ENCODE measurements around the gene ZCCHC17.
"Not testable (repeated sequence)": the region's sequence is repeated elsewhere in the genome, so short reads cannot be mapped to it uniquely, and the experiment has no call there.

Gene ZCCHC17

DNA sequence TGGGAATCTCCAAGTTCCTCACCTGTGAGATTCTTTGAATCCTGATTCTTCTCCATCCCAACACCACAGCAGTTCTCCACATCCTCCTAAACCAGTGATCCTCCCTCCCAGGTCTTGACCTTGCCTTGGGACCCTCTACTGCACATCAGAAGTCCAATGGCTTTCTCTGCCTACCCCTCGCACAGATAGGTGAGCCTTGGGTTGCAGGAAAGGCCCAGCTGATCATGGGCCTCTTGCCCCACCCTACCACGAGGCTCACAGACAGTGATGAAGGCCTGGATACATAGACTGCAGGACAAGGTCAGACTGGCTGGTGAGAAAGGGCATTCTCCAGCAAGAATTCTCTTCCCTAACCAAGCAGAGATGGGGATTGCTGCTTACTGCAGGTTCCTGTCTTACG lies 75.2 kb downstream of the ZCCHC17 start:
- DNase-seq, result no peak

GRCh38 chr1:31372751-31373055 lies 75.9 kb downstream of the ZCCHC17 start:
- no peak for DNase-seq

GRCh38 chr1:31373056-31373896 lies 76.4 kb downstream of the ZCCHC17 start, which contains the start of gene FABP3:
TSS of gene FABP3 (minus strand) at chr1:31373076. CDS start at chr1:31373014, 62 bp downstream.
- DNase-seq, result peak; percentile 47

- no peak for DNase-seq
These were observed 77.2 kb downstream of the ZCCHC17 start for GRCh38 chr1:31373897-31374486.

GRCh38 chr1:31374511-31375196 lies 77.8 kb downstream of the ZCCHC17 start:
- DNase-seq, result peak; percentile 34

DNA sequence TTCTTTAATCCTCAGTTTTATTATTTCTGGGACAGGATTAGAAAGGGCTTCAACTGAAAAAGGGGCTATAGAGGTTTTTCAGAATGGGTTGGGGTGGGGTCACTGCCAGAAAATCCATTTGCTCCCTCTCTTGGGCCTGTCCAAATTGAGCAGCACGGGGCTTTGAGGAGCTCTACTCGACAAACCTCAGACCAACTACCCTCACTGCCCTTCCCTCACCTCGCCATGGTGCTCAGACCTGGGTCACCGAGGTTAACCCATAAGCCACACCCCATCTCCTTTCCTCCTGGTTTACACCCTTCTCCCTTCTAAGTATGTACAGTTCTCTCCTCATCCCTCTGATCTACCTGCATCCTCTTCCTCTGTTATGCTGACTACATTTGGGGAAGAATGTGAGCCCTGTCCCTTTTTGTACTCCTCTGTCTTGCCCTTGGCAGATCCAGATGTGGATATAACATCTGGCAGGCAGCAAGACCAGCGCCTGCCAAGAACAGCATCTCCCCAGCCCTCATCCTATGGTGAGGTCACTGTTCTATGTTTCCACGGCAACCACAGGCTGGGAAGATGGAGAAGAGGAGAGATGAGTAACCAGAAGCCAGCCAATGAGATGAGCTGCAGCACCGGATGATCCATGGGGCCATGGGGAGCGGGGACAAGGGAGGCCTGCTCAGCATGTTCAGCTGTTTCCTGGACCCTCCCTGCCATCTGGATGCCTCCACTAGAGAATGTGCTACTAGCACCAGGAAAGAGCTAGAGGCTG lies 79.7 kb downstream of the ZCCHC17 start:
- DNase-seq, result peak; percentile 97

- DNase-seq, result no peak
These were observed 80.6 kb downstream of the ZCCHC17 start for GRCh38 chr1:31377364-31377863.

- DNase-seq, result no peak
These were observed 81.2 kb downstream of the ZCCHC17 start for GRCh38 chr1:31378001-31378400.

DNA sequence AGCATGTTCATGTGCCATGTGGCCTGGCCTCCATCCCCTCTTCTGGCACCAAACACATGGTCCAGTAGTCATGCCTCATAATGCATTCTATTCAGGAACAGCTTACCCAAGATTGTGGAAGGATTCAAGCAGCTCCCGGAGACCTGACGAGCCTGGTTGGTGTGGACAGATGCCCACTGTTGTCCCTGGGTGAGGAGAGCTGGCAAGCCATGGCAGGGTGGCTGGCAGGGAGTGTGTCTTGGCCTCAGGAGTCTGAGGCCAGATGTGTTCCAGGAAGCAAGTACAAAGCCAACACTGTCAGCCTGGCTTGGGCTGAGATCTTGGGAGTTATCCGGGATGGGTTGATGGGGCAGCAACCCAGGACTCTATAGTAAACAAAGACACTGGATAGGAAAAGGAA lies 83.3 kb downstream of the ZCCHC17 start:
- DNase-seq, result no peak

DNA sequence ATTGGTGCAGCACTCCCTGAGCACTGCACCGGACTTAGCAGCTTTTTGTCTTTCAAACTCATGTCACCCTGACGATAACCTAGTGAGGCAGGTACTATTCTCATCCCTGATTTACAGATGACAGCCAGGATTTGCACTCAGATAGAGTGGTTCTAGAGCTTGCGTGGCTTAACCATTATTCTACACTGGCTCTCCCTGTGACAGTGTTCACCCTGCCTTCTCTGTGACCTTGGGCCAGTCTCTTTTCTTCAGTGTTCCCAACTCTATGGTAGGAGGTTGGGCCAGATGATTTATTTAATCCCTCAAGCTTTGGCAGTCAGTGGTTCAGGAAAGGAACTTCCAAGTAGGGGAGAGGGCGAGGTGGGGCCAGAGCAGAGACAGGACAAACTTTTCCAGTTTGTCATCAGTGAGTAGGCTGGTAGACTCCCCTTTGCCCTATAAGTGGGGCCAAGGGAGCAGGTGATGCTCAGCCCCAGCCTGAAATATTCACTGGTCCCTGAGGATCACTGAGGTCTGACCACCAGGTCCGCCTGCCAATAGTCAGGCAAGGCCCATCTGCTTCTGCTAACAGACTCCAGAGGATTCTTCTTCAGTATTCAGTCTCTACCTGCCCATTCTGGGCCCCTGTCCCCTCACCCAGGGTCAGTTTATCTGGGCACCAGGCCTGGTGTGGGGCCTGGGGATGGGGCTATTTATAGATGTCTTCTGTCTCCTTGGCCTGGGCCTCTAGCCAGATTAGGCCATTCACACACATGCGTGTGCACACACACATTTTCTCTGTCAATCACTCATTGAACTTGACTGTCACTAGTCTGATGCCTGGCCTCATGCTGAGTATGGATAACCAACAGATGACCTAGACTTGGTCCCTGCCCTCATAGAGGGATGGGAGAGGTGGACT lies 84.8 kb downstream of the ZCCHC17 start:
- peak; percentile 15 for DNase-seq

DNA sequence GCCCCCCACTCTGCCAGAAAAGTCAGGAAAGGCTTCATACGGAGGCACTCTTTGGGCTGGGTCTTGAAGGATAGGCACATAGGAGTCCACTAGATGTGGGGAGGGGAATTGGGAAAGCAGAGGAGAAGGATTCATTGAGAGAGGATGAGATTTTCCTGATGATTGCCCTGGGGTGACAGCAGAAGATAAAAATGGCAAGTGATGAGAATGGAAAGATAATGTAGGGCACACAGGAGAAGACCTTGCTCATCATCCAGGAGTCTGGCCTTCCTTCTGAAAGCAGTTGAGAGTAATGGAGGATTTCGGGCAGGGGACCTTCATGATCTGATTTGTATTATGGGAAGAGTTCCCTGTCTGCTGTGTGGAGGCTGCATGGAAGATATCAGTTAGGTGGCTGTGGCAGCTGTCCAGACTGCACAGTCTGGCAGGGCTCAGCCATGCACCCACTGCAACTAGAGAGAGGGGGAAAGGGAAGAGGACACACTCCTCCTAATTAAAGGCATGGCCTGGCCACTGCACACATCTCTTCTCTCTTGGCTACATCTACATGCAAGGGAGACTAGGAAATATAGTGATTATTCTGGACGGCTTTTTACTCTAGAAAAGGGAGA lies 85.7 kb downstream of the ZCCHC17 start:
- no peak for DNase-seq

GRCh38 chr1:31383967-31384366 lies 87.1 kb downstream of the ZCCHC17 start:
- DNase-seq, result no peak

GRCh38 chr1:31386576-31387243 lies 89.9 kb downstream of the ZCCHC17 start:
- not testable (repeated sequence) for DNase-seq

GRCh38 chr1:31387612-31388011 lies 90.8 kb downstream of the ZCCHC17 start:
- no peak for DNase-seq

DNA sequence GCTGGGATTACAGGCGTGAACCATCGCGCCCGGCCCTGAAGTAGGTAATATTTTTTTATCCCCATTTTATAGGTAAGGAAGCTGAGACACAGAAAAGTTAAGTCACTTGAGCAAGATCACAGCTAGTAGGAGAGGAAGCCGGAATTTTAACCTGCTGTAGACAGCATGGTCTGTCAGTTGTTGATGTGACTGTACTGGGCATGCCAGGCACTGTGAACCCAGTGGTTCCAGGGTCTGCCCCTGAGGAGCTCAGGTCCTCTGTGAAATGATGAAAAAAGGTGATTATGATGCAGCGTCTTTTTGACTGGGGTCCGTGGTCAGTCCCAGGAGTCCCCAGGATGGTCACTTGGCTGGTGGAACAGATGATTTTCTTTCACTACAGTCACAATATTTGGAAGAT lies 92.8 kb downstream of the ZCCHC17 start:
- DNase-seq, result no peak

DNA sequence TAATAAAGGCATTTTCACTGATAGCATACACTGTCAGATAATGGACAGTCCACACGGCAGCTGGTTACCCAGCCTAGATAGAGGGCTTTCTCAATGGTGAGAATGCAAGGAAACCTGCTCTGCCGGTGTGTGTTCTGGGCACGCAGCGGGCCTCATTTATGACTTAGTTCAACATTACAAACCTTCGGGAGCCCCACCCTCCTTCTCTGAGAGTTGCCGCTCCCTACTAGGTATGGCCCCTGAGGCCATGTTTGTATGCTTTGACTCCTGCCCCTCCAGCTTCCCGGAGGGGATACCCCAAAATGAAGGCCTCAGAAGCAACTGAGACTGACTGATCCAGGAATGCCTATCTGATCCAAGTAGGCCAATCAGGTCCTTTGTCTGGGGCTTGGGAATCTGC lies 93.2 kb downstream of the ZCCHC17 start:
- DNase-seq, result no peak

DNA sequence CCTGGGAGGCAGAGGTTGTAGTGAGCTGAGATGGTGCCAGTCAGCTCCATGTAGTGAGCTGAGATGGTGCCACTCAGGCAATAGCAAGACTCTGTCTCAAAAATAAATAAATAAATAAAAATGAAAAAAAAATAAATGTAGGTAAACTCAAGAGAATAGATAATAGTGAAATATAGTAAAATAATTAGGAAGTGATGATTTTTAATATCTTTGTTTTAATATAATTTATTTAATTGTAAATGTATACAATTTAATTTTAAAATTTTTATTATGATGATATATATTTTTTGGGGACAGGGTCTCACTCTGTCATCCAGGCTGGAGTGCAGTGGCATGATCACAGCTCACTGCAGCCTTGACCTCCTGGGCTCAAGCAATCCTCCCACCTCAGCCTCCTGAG lies 96.6 kb downstream of the ZCCHC17 start:
- no peak for DNase-seq

GRCh38 chr1:31394584-31395193 lies 97.9 kb downstream of the ZCCHC17 start:
- DNase-seq, result peak; percentile 66

GRCh38 chr1:31396633-31397351 lies 100.0 kb downstream of the ZCCHC17 start:
- DNase-seq, result peak; percentile 96

Measured in fibroblast of skin of right quadriceps (primary cell).